Duodenal mucosa (tissue), 2 donors: ENCODE data around the gene FGF19.
"Not testable (repeated sequence)": the region's sequence is repeated elsewhere in the genome, so short reads cannot be mapped to it uniquely, and the experiment has no call there.

Experiments
- H3K27ac ChIP-seq: one replicate; pipeline ENCODE4 v1.7.0; 2013; ENCODE audit warnings: low read depth, low read length
- H3K27me3 ChIP-seq, 2 donors: one replicate each; pipeline ENCODE4 v1.7.0; 2013; ENCODE audit warnings: low read length in 2 of 2, control low read depth in 1 of 2; ENCODE audit not compliant: insufficient read depth in 2 of 2, control insufficient read depth in 1 of 2
- H3K36me3 ChIP-seq, 2 donors: one replicate each; pipeline ENCODE4 v1.7.0; 2013; ENCODE audit warnings: low read length in 2 of 2, control low read depth in 1 of 2; ENCODE audit not compliant: insufficient read depth in 2 of 2, control insufficient read depth in 1 of 2
- H3K4me1 ChIP-seq, 2 donors: one replicate each; pipeline ENCODE4 v1.7.0; 2013; ENCODE audit warnings: low read length in 2 of 2, control low read depth in 1 of 2; ENCODE audit not compliant: insufficient read depth in 2 of 2, control insufficient read depth in 1 of 2
- H3K4me3 ChIP-seq, 2 donors: one replicate each; pipeline ENCODE4 v1.7.0; 2013; ENCODE audit warnings: low read length in 2 of 2, low read depth in 1 of 2
- H3K9ac ChIP-seq, 2 donors: one replicate each; pipeline ENCODE4 v1.7.0; 2013; ENCODE audit warnings: low read length in 2 of 2, low read depth in 1 of 2
- H3K9me3 ChIP-seq, 2 donors: one replicate each; pipeline ENCODE4 v1.7.0; 2013; ENCODE audit warnings: low read length in 2 of 2, control low read depth in 1 of 2; ENCODE audit not compliant: control insufficient read depth in 1 of 2

Gene FGF19

GRCh38 chr11:69696749-69697468 is 6.9 kb downstream of the FGF19 start:
- Histone ChIP-seq H3K36me3 (no peaks in the 10 kb centered on the region), H3K9me3 (no peaks in the 10 kb centered on the region), H3K4me3 (no peak overlapping the region), H3K9ac (no peak overlapping the region), H3K27me3 (peaks cover 24 to 36% of the 10 kb centered on the region in 2 donors), H3K27ac (no peak overlapping the region), H3K4me1 (peaks cover 8 to 9% of the 10 kb centered on the region in 2 donors)

- H3K4me3 ChIP-seq, H3K36me3 ChIP-seq, H3K4me1 ChIP-seq, H3K27ac ChIP-seq, H3K9ac ChIP-seq, H3K9me3 ChIP-seq: not testable (repeated sequence)
- peaks cover 22 to 33% of the 10 kb centered on the region in 2 donors for H3K27me3 ChIP-seq
Measured at GRCh38 chr11:69695995-69696394, 7.8 kb downstream of the FGF19 start.

GRCh38 chr11:69695581-69695980 is 8.2 kb downstream of the FGF19 start:
- Histone ChIP-seq H3K36me3 (no peaks in the 10 kb centered on the region), H3K4me1 (peaks cover 2 to 3% of the 10 kb centered on the region in 2 donors), H3K27me3 (peaks cover 17 to 33% of the 10 kb centered on the region in 2 donors), H3K27ac (no peak overlapping the region), H3K9ac (no peak overlapping the region), H3K9me3 (no peaks in the 10 kb centered on the region), H3K4me3 (no peak overlapping the region)

- Histone ChIP-seq H3K9ac (no peak overlapping the region), H3K27me3 (peaks cover 16 to 33% of the 10 kb centered on the region in 2 donors), H3K9me3 (no peaks in the 10 kb centered on the region), H3K4me1 (no peaks in the 10 kb centered on the region), H3K36me3 (no peaks in the 10 kb centered on the region), H3K4me3 (no peak overlapping the region), H3K27ac (no peak overlapping the region)
Measured at GRCh38 chr11:69694781-69695180, 9.0 kb downstream of the FGF19 start.

- Histone ChIP-seq H3K27ac (no peak overlapping the region), H3K36me3 (no peaks in the 10 kb centered on the region), H3K4me1 (no peaks in the 10 kb centered on the region), H3K27me3 (peaks cover 4 to 23% of the 10 kb centered on the region in 2 donors), H3K9me3 (no peaks in the 10 kb centered on the region), H3K9ac (no peak overlapping the region), H3K4me3 (no peak overlapping the region)
Measured at GRCh38 chr11:69692422-69692821, 11.4 kb downstream of the FGF19 start.

GRCh38 chr11:69691463-69691862 is 12.4 kb downstream of the FGF19 start:
- Histone ChIP-seq H3K9me3 (no peaks in the 10 kb centered on the region), H3K27me3 (peaks cover 0 to 14% of the 10 kb centered on the region in 2 donors), H3K4me1 (no peaks in the 10 kb centered on the region), H3K27ac (no peak overlapping the region), H3K4me3 (no peak overlapping the region), H3K36me3 (no peaks in the 10 kb centered on the region), H3K9ac (no peak overlapping the region)

- no peak overlapping the region for H3K4me3 ChIP-seq
Measured at GRCh38 chr11:69689484-69690319, 14.1 kb downstream of the FGF19 start.

GRCh38 chr11:69687969-69688771 is 15.7 kb downstream of the FGF19 start:
- H3K9me3 ChIP-seq, H3K4me1 ChIP-seq, H3K36me3 ChIP-seq, H3K27ac ChIP-seq, H3K27me3 ChIP-seq, H3K9ac ChIP-seq, H3K4me3 ChIP-seq: not testable (repeated sequence)

More at GRCh38 chr11:69689484-69690319, 14.1 kb downstream of the FGF19 start:
- Histone ChIP-seq H3K27ac (no peak overlapping the region), H3K9ac (no peak overlapping the region), H3K36me3 (no peaks in the 10 kb centered on the region), H3K27me3 (peaks cover 0 to 9% of the 10 kb centered on the region in 2 donors), H3K9me3 (no peaks in the 10 kb centered on the region), H3K4me1 (no peaks in the 10 kb centered on the region)

- H3K36me3 ChIP-seq, result no peaks in the 10 kb centered on the region
- H3K4me3 ChIP-seq, result no peak overlapping the region
- no peaks in the 10 kb centered on the region for H3K27me3 ChIP-seq
- H3K4me1 ChIP-seq, result no peaks in the 10 kb centered on the region
- H3K9me3 ChIP-seq, result no peaks in the 10 kb centered on the region
- H3K27ac ChIP-seq, result no peak overlapping the region
- no peak overlapping the region for H3K9ac ChIP-seq
Measured at GRCh38 chr11:69686856-69687255, 17.0 kb downstream of the FGF19 start.

GRCh38 chr11:69686452-69686851 is 17.4 kb downstream of the FGF19 start:
- Histone ChIP-seq H3K4me1 (no peaks in the 10 kb centered on the region), H3K36me3 (no peaks in the 10 kb centered on the region), H3K9me3 (no peaks in the 10 kb centered on the region), H3K9ac (no peak overlapping the region), H3K4me3 (no peak overlapping the region), H3K27ac (no peak overlapping the region), H3K27me3 (no peaks in the 10 kb centered on the region)
